Measurements from ENCODE around the gene CDSN. TPM values are rescaled to one million over a fixed set of nuclear protein-coding genes. Genes with fewer than 3 reads are reported as not detected.
A peak's percentile ranks its signal among the peaks of the same experiment; 100 is the strongest.

CDSN gene
- total RNA-seq, 2 experiments from 2014 or later = not detected

DNA sequence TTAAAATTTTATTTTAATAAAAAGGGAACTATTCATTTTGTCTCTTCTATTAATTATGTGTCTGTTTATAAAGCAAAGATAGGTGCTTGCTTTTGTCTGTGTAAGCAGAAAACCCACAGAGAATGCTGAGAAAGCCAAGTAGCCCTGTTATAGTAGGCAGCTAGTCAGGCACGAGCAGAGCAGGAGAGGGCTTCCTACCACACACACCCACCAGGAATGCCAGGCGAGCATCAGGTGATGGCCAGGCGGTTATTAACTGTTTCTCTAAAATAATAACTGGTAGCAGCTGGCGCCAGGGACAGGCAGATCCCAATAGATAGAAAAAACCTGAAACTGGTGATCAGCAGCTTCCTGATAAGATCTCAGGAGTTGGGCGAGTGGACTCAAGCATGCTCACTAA lies 23.6 kb downstream of the CDSN start:
- peaks cover 18% of the 10 kb centered on the region for H3K4me1 Mint-ChIP-seq
- no peak overlapping the region for H3K27ac Mint-ChIP-seq
- POLR2A ChIA-PET = no interaction called here
- DNase-seq (no peak), ATAC-seq (ENCODE audit: low read depth) (no peak)
- no peaks in the 10 kb centered on the region for H3K27me3 Mint-ChIP-seq
- no peaks in the 10 kb centered on the region for H3K9me3 Mint-ChIP-seq
- H3K4me3 Mint-ChIP-seq = no peak overlapping the region
- no peaks in the 10 kb centered on the region for H3K36me3 Mint-ChIP-seq

DNA sequence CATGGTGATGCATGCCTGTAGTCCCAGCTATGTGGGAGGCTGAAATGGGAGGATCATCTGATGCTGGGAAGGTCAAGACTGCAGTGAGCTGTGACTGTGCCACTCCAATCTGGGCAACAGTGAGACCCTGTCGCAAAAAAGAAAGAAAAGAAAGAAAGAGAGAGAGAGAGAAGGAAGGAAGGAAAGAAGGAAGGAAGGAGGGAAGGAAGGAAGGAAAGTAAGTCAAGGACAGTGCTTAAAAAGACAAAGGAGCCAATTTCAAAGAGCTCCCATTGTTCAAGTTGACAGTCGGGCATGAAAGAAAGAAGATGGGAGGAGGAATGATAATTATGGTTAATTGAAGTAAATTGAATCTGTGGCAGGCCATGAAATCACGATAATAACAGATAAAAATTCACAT lies 24.0 kb downstream of the CDSN start:
- H3K27me3 Mint-ChIP-seq = no peaks in the 10 kb centered on the region
- no peaks in the 10 kb centered on the region for H3K36me3 Mint-ChIP-seq
- H3K9me3 Mint-ChIP-seq = no peaks in the 10 kb centered on the region
- peaks cover 18% of the 10 kb centered on the region for H3K4me1 Mint-ChIP-seq
- DNase-seq (no peak), ATAC-seq (ENCODE audit: low read depth) (no peak)
- POLR2A ChIA-PET = no interaction called here
- H3K4me3 Mint-ChIP-seq = no peak overlapping the region
- no peak overlapping the region for H3K27ac Mint-ChIP-seq

DNA sequence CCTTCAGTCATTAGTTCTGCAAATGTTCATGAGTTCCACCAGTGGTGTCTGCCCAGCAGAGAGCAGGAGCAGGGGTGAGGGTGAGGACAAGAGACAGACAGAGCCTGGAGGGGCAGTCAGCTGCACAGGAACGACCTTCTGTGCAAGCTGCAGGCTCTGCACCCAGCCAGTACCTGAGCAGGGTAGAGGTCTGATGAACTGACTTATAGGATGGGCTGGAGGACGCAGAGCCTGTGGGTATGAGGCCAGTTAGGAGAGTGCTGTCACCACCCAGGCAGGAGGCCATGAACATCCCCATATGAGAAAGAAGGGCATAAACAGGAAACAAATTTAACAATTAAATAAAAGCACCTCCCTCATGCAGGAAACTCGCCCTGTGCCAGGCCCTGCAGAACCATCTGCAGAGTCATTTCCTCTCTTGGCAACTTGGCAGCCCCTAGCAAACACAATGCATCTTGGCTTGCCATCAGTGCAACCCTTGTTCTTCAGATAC lies 25.8 kb downstream of the CDSN start:
- Mint-ChIP-seq H3K4me3 (peak overlapping the region; percentile 7), H3K27me3 (peaks cover 2% of the 10 kb centered on the region), H3K27ac (peak overlapping the region; percentile 92), H3K4me1 (peaks cover 18% of the 10 kb centered on the region), H3K9me3 (no peaks in the 10 kb centered on the region), H3K36me3 (no peaks in the 10 kb centered on the region)
- POLR2A ChIA-PET = interaction anchor here (0.6 to 2.2 kb wide), 2 partner anchors 15 to 444 kb away, joined by 3 to 8 read pairs; no protein-coding TSS in a partner anchor
- DNase-seq = peak; percentile 41
- peak; percentile 77 for ATAC-seq (ENCODE audit: low read depth)

DNA sequence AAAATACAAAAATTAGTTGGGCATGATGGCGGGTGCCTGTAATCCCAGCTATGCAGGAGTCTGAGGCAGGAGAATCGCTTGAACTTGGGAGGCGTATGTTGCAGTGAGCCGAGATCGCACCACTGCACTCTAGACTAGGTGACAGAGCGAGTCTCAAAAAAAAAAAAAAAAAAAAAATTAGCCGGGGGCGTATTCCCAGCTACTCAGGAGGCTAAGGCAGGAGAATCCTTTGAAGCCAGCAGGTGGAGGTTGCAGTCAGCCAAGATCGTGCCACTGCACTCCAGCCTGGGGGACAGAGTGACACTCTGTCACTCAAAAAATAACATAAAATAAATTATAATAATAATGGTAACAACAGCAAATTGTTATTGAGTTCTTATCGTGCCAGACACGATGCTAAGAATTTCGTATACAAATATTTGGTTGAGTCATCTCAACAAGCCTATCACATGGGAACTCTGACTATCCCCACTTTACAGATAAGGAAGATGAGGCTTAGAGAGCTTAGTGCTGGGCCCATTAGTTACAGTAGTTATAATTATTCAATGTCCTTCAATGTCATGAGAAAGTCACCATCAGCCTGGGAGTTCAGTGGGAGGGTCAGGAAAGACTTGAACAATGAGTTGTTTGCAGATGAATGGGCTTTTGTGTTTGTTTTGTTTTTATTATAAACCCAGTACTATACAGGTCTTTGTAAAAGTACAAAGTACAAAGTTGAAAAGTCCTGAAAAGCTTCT lies 27.3 kb downstream of the CDSN start:
- Mint-ChIP-seq H3K27ac (no peak overlapping the region), H3K27me3 (peaks cover 2% of the 10 kb centered on the region), H3K9me3 (no peaks in the 10 kb centered on the region), H3K4me1 (peaks cover 18% of the 10 kb centered on the region), H3K4me3 (no peak overlapping the region), H3K36me3 (no peaks in the 10 kb centered on the region)
- ATAC-seq (ENCODE audit: low read depth) = no peak
- POLR2A ChIA-PET = interaction anchor here (2.2 kb wide), 1 partner anchor 14 kb away, joined by 8 read pairs; no protein-coding TSS in a partner anchor
- no peak for DNase-seq

DNA sequence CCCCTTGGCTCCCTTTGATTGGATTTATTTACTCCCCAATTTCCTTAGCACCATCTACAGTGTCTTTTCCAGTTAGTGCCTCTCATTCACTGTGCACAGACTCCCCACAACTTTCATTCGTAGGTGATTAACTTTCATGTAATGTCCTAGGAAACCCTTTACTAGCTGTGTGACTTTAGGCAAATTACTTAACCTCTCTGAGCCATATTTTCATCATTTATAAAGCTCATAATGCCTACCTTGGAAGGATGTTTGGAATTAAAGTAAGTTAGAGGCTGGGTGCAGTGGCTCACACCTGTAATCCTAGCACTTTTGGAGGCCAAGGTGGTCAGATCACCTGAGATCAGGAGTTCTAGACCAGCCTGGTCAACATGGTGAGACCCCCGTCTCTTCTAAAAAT lies 28.0 kb downstream of the CDSN start:
- Mint-ChIP-seq H3K36me3 (no peaks in the 10 kb centered on the region), H3K4me1 (peaks cover 17% of the 10 kb centered on the region), H3K27me3 (peaks cover 2% of the 10 kb centered on the region), H3K9me3 (no peaks in the 10 kb centered on the region), H3K4me3 (no peak overlapping the region), H3K27ac (no peak overlapping the region)
- ATAC-seq (ENCODE audit: low read depth) (no peak), DNase-seq (no peak)
- POLR2A ChIA-PET = no interaction called here

DNA sequence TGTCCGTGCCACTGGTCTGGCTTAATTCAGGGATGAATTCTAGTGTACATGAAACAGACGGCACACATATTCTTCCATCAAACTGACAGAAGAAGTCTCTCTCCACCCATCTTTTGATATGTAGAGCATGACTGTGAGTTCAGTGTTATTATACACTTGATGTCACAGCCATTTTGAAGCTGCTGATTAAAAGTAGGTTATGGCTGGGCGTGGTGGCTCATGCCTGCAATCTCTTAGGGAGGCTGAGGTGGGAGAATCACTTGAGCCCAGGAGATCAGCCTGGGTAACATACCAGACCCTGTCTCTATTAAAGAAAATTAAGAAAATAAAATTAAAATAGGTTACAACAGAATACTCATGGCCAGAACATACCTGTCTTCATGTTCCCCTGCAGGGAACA lies 28.6 kb downstream of the CDSN start:
- POLR2A ChIA-PET = no interaction called here
- no peak overlapping the region for H3K27ac Mint-ChIP-seq
- H3K4me1 Mint-ChIP-seq = peaks cover 18% of the 10 kb centered on the region
- no peaks in the 10 kb centered on the region for H3K9me3 Mint-ChIP-seq
- H3K36me3 Mint-ChIP-seq = no peaks in the 10 kb centered on the region
- no peak overlapping the region for H3K4me3 Mint-ChIP-seq
- peaks cover 2% of the 10 kb centered on the region for H3K27me3 Mint-ChIP-seq
- ATAC-seq (ENCODE audit: low read depth) (no peak), DNase-seq (no peak)

DNA sequence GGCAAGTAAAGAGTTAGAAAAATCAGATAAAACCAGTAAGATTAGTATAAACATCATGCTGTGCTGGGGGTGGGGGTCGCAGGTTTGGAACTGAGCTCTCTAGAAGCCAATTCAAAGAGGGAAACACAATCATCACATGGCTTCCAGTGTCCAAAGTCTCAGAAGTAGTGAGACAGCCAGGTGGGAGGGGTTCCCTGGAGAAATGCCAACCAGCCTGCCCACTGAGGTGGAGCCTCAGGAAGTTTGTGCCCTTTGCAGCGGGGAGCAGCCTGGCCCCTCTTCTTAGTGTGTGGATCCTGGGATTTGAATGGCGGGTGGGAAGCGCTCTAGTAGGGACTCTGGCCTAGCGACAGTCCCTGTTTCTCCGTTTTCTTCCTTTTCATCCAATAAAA lies 29.3 kb downstream of the CDSN start:
- DNase-seq = no peak
- H3K36me3 Mint-ChIP-seq = no peaks in the 10 kb centered on the region
- H3K4me1 Mint-ChIP-seq = peaks cover 18% of the 10 kb centered on the region
- H3K27me3 Mint-ChIP-seq = peaks cover 2% of the 10 kb centered on the region
- no peak overlapping the region for H3K27ac Mint-ChIP-seq
- no peak overlapping the region for H3K4me3 Mint-ChIP-seq
- no peaks in the 10 kb centered on the region for H3K9me3 Mint-ChIP-seq
- ATAC-seq (ENCODE audit: low read depth) = no peak
- POLR2A ChIA-PET = no interaction called here

DNA sequence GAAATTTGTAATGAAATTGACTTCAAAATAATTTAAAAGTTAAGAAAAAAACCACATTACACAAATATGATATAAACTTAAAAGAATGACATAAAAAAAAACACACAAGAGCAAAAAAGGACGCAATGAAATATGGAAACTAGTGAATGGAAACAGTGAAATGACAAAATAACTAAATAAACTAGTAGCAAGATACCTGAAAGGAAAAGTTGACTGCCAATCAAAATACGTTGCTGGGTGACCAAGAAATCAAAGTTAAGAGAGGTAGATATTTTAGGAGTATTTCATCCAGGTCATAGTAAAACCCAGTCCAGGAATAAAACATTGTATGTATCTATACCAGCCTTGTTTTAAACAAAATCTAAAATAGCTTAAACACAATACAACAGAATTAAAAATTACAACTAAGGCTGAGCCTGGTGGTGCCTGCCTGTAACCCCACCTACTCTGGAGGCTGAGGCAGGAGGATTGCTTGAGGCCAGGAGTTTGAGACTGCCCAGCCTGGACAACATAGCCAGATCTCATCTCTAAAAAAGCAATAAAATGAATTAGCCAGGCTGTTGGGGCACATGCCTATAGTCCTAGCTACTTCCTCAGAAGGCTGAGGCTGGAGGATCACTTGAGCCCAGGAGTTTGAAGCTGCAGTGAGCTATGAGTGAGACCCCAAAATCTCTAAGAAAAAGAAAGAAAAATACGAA lies 29.8 kb downstream of the CDSN start:
- H3K36me3 Mint-ChIP-seq = no peaks in the 10 kb centered on the region

DNA sequence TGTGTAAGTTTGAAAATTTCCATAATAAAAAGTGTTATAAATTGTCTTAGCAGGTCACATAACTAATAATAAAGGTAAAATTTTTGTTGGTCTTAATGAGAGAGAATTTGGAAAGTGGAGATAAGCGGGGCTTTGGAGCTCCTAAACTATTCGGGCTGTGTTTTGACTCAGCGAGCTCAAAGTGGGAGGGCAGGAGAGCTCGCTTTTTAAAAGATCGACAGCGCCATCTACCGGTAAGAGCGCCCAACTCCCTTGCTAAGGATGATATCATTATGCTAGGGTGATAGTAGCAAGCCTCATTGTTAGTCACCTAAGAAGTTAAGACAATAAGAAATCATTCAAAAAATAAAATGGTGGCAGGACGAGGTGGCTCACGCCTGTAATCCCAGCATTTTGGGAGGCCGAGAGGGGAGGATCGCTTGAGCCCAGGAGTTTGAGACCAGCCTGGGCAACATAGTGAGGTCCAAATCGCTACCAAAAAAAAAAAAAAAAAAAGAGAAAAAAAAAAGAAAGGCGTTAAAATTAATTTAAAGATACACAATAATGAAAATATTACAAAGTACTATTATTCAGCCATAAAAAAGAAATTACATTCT lies 32.7 kb downstream of the CDSN start:
- DNase-seq = peak; percentile 77
- H3K36me3 Mint-ChIP-seq = no peaks in the 10 kb centered on the region
- H3K4me3 Mint-ChIP-seq = no peak overlapping the region
- H3K27me3 Mint-ChIP-seq = peaks cover 8% of the 10 kb centered on the region
- H3K4me1 Mint-ChIP-seq = peaks cover 8% of the 10 kb centered on the region
- no peak overlapping the region for H3K27ac Mint-ChIP-seq
- no peaks in the 10 kb centered on the region for H3K9me3 Mint-ChIP-seq
- ATAC-seq (ENCODE audit: low read depth) = peak; percentile 98
- POLR2A ChIA-PET = interaction anchor here (1.0 kb wide), 1 partner anchor 357 kb away, joined by 6 read pairs; no protein-coding TSS in a partner anchor

More for the DNA sequence above, 29.8 kb downstream of the CDSN start:
- Mint-ChIP-seq H3K4me1 (peaks cover 18% of the 10 kb centered on the region), H3K27me3 (peaks cover 2% of the 10 kb centered on the region), H3K4me3 (no peak overlapping the region), H3K9me3 (no peaks in the 10 kb centered on the region), H3K27ac (no peak overlapping the region)
- POLR2A ChIA-PET = no interaction called here
- DNase-seq (no peak), ATAC-seq (ENCODE audit: low read depth) (no peak)

DNA sequence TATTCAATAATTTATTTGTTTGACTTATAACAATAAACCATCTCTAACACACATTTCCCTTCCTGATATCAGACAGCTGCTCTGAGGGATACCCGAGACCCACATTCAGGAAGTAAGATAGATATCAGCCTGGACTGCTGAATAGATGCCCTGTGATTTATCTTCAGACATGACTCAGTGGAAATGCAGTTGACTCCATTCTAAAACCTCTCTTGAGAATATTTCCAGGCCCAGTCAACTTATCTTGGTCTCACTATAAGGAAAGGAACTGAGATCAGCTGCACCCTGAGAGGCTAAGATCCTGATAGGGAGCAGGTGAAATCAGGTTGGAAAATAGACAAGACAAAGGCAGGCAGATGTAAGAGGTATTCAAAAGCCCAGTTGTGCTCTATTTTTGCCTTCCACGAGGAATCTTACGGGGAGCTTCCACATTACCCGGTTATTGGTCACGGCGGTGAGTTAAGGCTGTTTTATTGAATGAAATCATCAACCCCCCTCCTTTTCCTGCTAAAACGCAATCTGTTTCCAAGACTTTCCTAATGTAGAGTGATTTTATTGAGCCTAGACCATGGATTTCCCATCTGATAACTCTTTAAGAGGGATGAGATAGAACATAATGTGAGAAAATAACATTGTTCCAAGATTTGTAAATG lies 33.3 kb downstream of the CDSN start:
- no peak for ATAC-seq (ENCODE audit: low read depth)

DNA sequence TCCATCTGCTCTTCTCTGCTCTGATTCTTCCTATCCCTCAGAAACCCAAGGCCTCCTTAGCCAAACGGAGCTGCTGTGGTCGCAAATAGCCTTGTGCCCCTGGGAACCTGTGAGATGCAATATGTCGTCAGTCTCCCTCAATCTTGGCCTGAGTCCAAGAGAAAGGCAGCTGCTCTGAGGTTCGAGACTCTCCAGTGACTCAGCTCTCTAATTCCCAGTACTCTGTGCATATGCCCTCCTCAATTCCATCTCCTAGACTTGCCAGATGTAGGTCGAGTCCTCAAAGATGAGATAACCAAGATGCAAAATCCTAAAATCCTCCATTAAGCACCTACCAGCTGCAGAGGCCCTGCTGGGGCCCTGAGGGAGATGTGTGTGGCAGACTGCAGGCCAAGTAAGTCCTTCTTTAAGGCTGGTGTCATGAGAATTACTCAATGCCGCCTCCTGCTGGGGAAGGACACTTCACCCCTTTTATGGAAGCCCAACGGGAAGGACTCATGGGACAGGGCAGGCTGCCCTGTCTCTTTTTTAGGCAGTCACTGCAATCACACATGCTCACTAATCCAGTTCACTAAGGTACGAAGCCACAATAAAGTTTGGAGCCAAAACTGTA lies 36.4 kb downstream of the CDSN start:
- Mint-ChIP-seq H3K4me1 (peaks cover 11% of the 10 kb centered on the region), H3K27ac (no peak overlapping the region), H3K36me3 (no peaks in the 10 kb centered on the region), H3K9me3 (no peaks in the 10 kb centered on the region), H3K27me3 (peaks cover 16% of the 10 kb centered on the region), H3K4me3 (no peak overlapping the region)
- ATAC-seq (ENCODE audit: low read depth) (no peak), DNase-seq (peak; percentile 38)
- POLR2A ChIA-PET = interaction anchor here (0.7 kb wide), 1 partner anchor 200 kb away, joined by 3 read pairs; no protein-coding TSS in a partner anchor

More for the DNA sequence above, 33.3 kb downstream of the CDSN start:
- Mint-ChIP-seq H3K4me1 (peaks cover 8% of the 10 kb centered on the region), H3K27me3 (peaks cover 8% of the 10 kb centered on the region), H3K27ac (no peak overlapping the region), H3K4me3 (no peak overlapping the region), H3K36me3 (no peaks in the 10 kb centered on the region), H3K9me3 (no peaks in the 10 kb centered on the region)
- POLR2A ChIA-PET = interaction anchor here (1.0 kb wide), 1 partner anchor 356 kb away, joined by 6 read pairs; no protein-coding TSS in a partner anchor
- no peak for DNase-seq

DNA sequence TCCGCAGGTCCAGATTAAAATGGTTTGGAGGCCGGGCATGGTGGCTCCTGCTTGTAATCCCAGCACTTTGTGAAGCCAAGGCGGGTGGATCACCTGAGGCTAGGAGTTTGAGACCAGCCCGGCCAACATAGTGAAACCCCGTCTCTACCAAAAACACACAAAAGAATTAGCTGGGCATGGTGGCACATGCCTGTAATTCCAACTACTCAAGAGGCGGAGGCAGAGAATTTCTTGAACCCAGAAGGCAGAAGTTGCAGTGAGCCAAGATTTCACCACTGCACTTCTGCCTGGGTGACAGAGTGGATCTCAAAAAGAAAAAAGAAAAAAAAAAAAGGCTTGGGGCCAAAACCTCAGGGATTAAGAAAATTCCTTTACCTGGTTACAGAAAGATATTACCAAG lies 38.4 kb downstream of the CDSN start:
- POLR2A ChIA-PET = no interaction called here
- Mint-ChIP-seq H3K36me3 (no peaks in the 10 kb centered on the region), H3K4me3 (no peak overlapping the region), H3K27me3 (peaks cover 16% of the 10 kb centered on the region), H3K27ac (no peak overlapping the region), H3K4me1 (peaks cover 8% of the 10 kb centered on the region), H3K9me3 (no peaks in the 10 kb centered on the region)
- DNase-seq (no peak), ATAC-seq (ENCODE audit: low read depth) (no peak)

Data from activated naive CD8-positive, alpha-beta T cell treated with anti-CD3 and anti-CD28 coated beads, Interleukin-2, amount 10 ng/mL, durations not matched to agents 7 days and 5 days (primary cell).